GM12874 (cell line): Measurements from ENCODE around the gene MUC6.

Source experiments
- TF ChIP-seq, protein P1 (sequence below): IDR thresholded peaks from 2 replicates; pipeline ENCODE4 v1.5.1; 2011; ENCODE audit warnings: low read depth, mild to moderate bottlenecking, control low read depth, low read length, moderate library complexity; ENCODE audit not compliant: insufficient read depth

The MUC6 gene

DNA sequence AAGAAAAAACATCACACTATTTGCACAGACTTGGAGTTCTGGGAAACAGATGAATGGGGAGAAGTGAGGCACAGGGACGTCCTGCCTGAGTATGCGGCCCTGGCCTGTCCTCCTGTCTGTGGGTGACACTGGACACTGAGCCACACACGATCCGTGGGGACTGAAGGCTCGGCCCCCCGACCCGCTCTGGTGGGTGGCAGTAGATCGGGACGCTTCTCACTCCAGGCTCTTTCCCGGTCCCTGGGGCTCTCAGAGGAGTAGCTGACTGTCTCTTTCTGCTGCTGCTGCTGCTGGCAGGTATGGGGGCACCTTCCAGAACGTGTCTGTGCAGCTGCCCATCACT lies 27.7 kb downstream of the MUC6 start:
- TF ChIP-seq, protein P1, sequence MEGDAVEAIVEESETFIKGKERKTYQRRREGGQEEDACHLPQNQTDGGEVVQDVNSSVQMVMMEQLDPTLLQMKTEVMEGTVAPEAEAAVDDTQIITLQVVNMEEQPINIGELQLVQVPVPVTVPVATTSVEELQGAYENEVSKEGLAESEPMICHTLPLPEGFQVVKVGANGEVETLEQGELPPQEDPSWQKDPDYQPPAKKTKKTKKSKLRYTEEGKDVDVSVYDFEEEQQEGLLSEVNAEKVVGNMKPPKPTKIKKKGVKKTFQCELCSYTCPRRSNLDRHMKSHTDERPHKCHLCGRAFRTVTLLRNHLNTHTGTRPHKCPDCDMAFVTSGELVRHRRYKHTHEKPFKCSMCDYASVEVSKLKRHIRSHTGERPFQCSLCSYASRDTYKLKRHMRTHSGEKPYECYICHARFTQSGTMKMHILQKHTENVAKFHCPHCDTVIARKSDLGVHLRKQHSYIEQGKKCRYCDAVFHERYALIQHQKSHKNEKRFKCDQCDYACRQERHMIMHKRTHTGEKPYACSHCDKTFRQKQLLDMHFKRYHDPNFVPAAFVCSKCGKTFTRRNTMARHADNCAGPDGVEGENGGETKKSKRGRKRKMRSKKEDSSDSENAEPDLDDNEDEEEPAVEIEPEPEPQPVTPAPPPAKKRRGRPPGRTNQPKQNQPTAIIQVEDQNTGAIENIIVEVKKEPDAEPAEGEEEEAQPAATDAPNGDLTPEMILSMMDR: no peak

DNA sequence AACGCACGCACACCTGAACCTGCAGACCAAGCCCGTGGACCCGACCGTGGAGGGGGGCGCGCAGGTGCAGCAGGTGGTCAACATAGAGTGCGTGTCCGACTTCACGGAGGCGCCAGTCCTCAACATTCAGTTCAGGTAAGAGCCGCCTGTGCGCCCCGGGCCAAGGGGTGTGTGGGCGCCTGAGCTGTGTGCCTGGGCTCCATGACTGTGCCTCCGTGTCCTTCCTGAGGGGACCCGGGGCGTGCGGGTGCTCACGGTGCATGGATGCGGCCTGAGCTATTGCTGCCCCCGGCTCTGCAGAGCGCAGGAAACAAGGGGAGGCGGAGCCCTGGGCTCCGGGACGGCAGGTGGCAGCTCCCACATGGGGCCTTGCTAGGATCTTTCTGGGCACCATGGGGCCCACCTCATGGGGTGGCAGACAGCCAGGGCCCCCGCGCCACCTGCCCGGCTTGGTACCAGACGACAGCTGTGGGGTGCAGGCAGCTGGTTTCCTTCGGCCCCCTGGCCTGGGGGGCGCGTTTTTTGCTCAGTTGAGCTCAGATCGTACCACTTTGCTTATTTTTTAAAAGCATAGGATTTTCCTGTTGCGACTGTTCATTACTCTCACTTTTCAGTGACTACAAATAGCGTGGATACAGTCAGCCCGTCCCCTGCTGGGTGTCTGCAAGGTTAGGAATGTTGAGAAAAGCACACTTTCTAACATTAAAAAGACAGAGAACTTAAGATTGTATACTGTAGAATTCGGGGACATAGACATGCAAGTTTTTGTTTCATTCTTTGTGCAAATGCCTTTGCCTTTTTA lies 28.3 kb downstream of the MUC6 start:
- TF ChIP-seq, protein P1: no peak

DNA sequence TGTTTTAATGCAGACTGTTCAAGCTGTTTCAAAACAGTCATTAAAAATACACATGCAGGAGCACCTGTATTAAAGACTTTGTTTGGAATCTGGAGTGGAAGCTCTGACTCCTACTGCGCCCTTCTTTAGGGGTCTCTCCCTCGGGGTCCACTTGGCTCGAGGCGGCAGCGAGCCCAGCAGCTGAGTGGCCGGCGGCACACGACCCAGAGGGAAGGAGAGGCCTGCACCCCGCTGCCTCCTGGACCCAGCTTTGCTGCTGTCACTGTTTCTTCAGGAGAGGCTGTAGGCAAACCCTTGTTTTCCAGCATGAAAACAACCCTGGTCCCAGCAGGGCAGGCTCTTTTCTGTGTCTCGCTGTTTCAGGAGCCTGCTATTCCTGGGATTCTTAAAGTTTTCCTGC lies 29.2 kb downstream of the MUC6 start:
- TF ChIP-seq, protein P1: no peak

DNA sequence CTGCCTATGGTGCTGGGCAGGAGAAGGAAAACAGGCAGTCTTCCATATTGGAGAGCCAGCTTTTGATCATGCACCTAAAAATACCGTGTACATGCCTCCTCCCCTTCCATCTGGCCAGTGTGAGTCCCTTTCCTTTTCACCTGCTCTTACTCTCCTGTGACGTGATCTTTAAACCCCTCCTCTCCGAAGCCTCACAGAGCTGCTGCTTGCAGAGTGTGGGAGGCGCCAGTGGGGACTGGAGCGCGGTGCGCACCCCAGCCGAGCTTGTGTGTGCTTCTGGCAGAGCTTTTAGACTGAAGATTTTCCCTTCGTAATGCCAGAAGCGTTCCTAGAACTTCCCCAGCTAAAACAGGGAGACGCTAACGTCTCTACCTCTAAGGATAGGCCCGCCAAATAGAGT lies 29.8 kb downstream of the MUC6 start:
- TF ChIP-seq, protein P1: no peak

DNA sequence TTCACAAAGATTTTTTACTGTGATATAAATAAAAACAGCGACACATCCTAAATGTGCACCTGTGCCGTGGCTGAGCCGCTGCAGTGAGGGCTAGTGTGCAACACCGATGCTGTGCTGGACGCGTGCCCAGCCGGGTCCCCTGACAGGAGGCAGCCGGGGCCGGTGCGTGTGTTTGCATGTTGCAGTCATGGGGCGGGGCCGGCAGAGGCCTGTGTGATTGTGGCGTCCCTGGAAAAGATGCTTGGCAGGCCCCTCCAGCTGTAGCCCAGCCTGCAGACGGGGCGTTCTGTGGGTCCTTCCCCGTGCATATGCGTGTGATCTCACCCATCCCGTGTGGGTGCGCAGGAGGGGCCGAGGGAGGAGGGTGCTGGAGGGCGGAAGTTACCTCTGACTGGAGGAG lies 30.6 kb downstream of the MUC6 start:
- TF ChIP-seq, protein P1: no peak

DNA sequence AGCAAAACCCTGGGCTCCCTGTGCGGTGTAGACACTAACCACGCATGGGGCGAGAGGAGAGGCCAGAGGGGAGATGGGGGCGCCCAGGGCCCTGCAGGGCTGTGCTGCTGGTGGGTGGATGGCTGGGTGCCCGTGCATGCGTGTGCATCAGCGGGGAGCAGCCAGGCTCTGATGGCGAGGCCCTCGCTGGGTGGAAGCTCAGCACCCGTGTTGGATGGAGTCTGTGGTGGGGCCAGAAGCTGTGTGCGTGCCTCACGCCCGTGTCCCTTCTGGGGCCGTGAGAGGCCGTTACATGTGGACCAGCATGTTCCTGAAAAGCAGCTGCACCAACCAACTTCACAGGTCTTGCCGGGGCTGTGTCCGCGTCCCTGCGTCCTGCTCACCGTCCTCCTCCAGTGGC lies 33.4 kb downstream of the MUC6 start:
- TF ChIP-seq, protein P1: no peak

DNA sequence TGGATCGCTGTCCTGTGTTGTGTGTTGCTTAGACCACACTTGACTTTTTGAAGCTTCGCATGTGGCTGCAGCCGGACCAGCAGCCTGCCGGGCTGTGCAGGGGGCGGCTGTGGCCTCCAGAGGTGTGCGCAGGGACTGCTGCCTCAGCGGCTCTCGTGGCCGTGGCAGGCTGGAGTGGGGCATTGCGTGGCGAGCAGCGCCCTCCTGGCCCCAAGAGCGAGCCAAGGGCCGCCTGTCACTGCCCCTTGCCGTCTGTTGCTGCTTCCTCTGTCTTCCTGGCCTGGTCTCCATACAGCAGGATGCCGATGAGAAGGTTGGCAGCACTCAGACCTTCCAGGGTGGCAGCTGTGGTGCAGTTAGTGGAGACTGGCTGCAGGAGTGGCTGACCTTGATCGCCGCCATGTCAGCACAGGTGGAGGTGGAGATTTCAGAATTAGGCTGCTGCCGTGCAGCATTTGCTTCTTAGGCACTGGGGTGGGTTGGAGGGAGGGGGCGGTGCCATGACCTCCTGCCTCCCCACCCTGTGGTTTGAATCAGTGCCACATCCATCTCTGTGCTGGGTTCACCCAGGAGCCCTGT lies 34.0 kb downstream of the MUC6 start:
- TF ChIP-seq, protein P1: no peak
